ENCODE data around the gene ABL1. TPM values are rescaled to one million over a fixed set of nuclear protein-coding genes. Genes with fewer than 3 reads are reported as not detected.

Gene ABL1
- total RNA-seq, 4 donors from 2014 or later: 37.2 to 61.8 (median 56.2) TPM

DNA sequence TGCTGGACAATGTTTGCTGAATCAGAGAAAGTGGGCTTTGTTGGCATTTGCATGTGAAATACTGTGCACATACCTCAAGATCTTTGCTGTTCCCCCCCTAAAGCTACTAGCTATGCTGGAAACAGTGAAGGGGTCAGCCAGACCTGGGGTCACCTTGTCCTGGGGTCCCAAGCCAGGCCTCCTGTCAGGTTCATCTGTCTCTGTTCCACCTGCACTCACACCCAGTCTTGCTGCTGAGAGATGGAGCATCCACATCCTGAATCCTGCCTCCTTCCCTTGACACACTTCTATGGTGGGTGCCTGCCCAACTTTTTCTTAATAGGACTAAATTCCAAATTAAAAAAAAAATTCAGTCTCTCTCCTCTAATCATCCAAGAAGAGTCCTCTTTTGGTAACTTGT, 4.0 kb upstream of the ABL1 start:
- TF ChIP-seq, protein P1, sequence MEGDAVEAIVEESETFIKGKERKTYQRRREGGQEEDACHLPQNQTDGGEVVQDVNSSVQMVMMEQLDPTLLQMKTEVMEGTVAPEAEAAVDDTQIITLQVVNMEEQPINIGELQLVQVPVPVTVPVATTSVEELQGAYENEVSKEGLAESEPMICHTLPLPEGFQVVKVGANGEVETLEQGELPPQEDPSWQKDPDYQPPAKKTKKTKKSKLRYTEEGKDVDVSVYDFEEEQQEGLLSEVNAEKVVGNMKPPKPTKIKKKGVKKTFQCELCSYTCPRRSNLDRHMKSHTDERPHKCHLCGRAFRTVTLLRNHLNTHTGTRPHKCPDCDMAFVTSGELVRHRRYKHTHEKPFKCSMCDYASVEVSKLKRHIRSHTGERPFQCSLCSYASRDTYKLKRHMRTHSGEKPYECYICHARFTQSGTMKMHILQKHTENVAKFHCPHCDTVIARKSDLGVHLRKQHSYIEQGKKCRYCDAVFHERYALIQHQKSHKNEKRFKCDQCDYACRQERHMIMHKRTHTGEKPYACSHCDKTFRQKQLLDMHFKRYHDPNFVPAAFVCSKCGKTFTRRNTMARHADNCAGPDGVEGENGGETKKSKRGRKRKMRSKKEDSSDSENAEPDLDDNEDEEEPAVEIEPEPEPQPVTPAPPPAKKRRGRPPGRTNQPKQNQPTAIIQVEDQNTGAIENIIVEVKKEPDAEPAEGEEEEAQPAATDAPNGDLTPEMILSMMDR (IDR thresholded peaks at IDR 0.05; ENCODE audit: low read depth): no peak

GRCh38 chr9:130833031-130833990, 1.7 kb upstream of the ABL1 start:
- TF ChIP-seq, protein P1 (IDR thresholded peaks at IDR 0.05; ENCODE audit: low read depth): no peak

- TF ChIP-seq, protein P1 (IDR thresholded peaks at IDR 0.05; ENCODE audit: low read depth): no peak
Observed at GRCh38 chr9:130835441-130836298, 616 bp downstream of the ABL1 start.

- TF ChIP-seq, protein P1 (IDR thresholded peaks at IDR 0.05; ENCODE audit: low read depth): no peak
Observed at GRCh38 chr9:130837002-130837511, 2.0 kb downstream of the ABL1 start.

- TF ChIP-seq, protein P1 (IDR thresholded peaks at IDR 0.05; ENCODE audit: low read depth): no peak
Observed at GRCh38 chr9:130837643-130838042, 2.6 kb downstream of the ABL1 start.

- TF ChIP-seq, protein P1 (IDR thresholded peaks at IDR 0.05; ENCODE audit: low read depth): no peak
Observed at GRCh38 chr9:130839132-130840111, 4.4 kb downstream of the ABL1 start.
